Kidney (tissue), 14 donors: ENCODE results near the gene GFI1B. TPM values are rescaled to one million over a fixed set of nuclear protein-coding genes. Genes with fewer than 3 reads are reported as not detected.

ENCODE experiments used
- DNase-seq, 5 donors: peaks; one replicate each; pipeline ENCODE4 v3.0.0-alpha.2; 2013 to 2020
- FAIRE-seq: peaks from 2 replicates; lab custom pipeline; 2012; peaks lifted over from hg19 to GRCh38; lab: Jason Lieb, UNC
- H3K27ac ChIP-seq, 2 donors: one replicate each; pipeline ENCODE4 v1.7.0; 2013; ENCODE audit warnings: low read depth in 2 of 2, low read length in 2 of 2, inconsistent platforms in 1 of 2
- H3K27me3 ChIP-seq: one replicate; pipeline ENCODE4 v1.7.1; 2013; ENCODE audit warnings: low read length, inconsistent platforms; ENCODE audit not compliant: control insufficient read depth, insufficient read depth
- H3K36me3 ChIP-seq, 3 donors: one replicate each; pipeline versions ENCODE4 v1.7.0 to v1.7.1; 2013; ENCODE audit warnings: low read length in 3 of 3, control low read depth in 1 of 3, inconsistent platforms in 1 of 3; ENCODE audit not compliant: insufficient read depth in 3 of 3, control insufficient read depth in 2 of 3
- H3K4me1 ChIP-seq, 3 donors: one replicate each; pipeline versions ENCODE4 v1.7.0 to v1.7.1; 2013; ENCODE audit warnings: low read length in 3 of 3, inconsistent platforms in 1 of 3, low read depth in 1 of 3; ENCODE audit not compliant: control insufficient read depth in 2 of 3, insufficient read depth in 2 of 3
- H3K4me3 ChIP-seq, 3 donors: one replicate each; pipeline versions ENCODE4 v1.7.0 to v1.8.1; 2013; ENCODE audit warnings: low read length in 3 of 3, control low read depth in 1 of 3, inconsistent platforms in 1 of 3
- H3K9ac ChIP-seq, 3 donors: one replicate each; pipeline versions ENCODE4 v1.7.0 to v1.7.1; 2013; ENCODE audit warnings: low read length in 3 of 3, control low read depth in 1 of 3, inconsistent platforms in 1 of 3
- H3K9me3 ChIP-seq, 3 donors: one replicate each; pipeline versions ENCODE4 v1.7.0 to v1.7.1; 2013; ENCODE audit warnings: low read length in 3 of 3, control low read depth in 1 of 3, inconsistent platforms in 1 of 3; ENCODE audit not compliant: control insufficient read depth in 2 of 3, insufficient read depth in 1 of 3
- intact Hi-C: fragments of 100-400 bp; cut with DNase I; formaldehyde crosslinking; loops from one replicate; pipeline ENCODE4 v1.11.1; 2022
- polyA plus RNA-seq: library from polyadenylated mRNA; stranded (reverse); fragments of 350-450 nt; fragmentation: Illumina TruSeq; extraction: RNeasy Lipid Tissue Mini Kit (QIAGEN cat#74804); gene quantifications from one replicate; pipeline ENCODE4 v1.2.3, GENCODE V29; 2014; ENCODE audit warnings: low read depth, low replicate concordance; ENCODE audit not compliant: insufficient read depth
- total RNA-seq: library from RNA; stranded (reverse); fragmentation: NEBNext Ultra II Directional; extraction: Animal tissue kit (Norgen Biotek cat#: 25700); gene quantifications from one replicate; pipeline ENCODE4 v1.2.1, GENCODE V29; 2021
- TF ChIP-seq, protein P1 (sequence below): IDR thresholded peaks from 3 replicates; pipeline ENCODE4 v1.5.1; 2012; ENCODE audit warnings: mild to moderate bottlenecking, moderate library complexity, borderline replicate concordance; ENCODE audit not compliant: insufficient read depth; ENCODE audit errors: extremely low read depth
- donor health status: control.
- donor health status: control.
- donor health status: control.
- donor health status: control.
- donor health status: control.
- donor health status: DM: yes; HTN: yes; CAD: no.
- donor health status: Normal renal cell carcinoma (clear cell type).

Gene GFI1B
- total and polyA plus RNA-seq, 2 donors from 2014 or later: 0.28 TPM; not detected in 1

DNA sequence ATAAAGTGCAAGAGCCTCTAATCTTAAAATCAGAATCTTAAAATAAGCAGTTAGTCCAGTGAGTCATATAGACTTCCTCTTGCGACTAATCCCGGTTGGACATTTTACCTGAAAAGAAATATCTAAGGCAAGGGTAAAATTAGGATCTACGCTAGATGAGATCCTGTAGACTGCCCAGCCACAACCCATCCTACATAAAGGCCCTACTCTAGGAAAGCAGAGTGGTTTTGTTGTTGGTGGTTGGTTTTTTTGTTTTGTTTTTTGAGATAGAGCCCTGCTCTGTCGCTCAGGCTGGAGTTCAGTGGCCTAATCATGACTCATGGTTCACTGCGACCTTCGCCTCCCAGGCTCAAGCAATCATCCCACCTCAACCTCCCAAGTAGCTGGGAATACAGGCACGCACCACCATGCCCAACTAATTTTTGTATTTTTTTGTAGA lies 41.0 kb upstream of the GFI1B start:
- TF ChIP-seq, protein P1, sequence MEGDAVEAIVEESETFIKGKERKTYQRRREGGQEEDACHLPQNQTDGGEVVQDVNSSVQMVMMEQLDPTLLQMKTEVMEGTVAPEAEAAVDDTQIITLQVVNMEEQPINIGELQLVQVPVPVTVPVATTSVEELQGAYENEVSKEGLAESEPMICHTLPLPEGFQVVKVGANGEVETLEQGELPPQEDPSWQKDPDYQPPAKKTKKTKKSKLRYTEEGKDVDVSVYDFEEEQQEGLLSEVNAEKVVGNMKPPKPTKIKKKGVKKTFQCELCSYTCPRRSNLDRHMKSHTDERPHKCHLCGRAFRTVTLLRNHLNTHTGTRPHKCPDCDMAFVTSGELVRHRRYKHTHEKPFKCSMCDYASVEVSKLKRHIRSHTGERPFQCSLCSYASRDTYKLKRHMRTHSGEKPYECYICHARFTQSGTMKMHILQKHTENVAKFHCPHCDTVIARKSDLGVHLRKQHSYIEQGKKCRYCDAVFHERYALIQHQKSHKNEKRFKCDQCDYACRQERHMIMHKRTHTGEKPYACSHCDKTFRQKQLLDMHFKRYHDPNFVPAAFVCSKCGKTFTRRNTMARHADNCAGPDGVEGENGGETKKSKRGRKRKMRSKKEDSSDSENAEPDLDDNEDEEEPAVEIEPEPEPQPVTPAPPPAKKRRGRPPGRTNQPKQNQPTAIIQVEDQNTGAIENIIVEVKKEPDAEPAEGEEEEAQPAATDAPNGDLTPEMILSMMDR: no peak
- DNase-seq (no peak), FAIRE-seq (no peak)
- Histone ChIP-seq H3K36me3 (peaks cover 0 to 9% (median 0%) of the 10 kb centered on the region in 3 donors), H3K27ac (peak overlapping the region in 1 of 2 donors; percentile 38), H3K4me3 (no peak overlapping the region), H3K27me3 (no peaks in the 10 kb centered on the region), H3K9me3 (no peaks in the 10 kb centered on the region), H3K4me1 (peaks cover 2 to 5% (median 3%) of the 10 kb centered on the region in 3 donors), H3K9ac (no peak overlapping the region)
- intact Hi-C loops: no loop called here

DNA sequence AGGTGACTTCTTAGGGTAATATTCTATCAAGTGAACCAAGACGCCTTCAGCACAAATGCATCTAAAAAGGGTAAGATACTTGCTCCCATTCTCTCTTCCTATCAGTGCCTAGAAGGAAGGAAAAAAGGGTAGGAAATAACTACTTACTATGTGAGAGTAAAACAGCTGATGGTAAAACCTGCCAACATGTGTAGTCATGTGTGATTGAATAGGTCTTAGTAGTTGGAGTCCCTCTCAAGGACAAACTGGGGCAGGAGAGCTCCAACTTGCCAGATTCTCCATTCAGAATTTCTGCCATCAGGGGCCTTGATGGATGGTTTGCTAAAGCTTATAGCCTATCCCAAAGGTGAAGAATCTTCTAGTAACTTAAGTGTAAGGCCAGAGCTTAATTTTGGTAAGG lies 39.3 kb upstream of the GFI1B start:
- Histone ChIP-seq H3K4me3 (no peak overlapping the region), H3K36me3 (peaks cover 0 to 3% (median 0%) of the 10 kb centered on the region in 3 donors), H3K4me1 (peaks cover 4 to 12% (median 6%) of the 10 kb centered on the region in 3 donors), H3K27me3 (no peaks in the 10 kb centered on the region), H3K27ac (peak overlapping the region; percentile 4 to 8), H3K9me3 (no peaks in the 10 kb centered on the region), H3K9ac (no peak overlapping the region)
- intact Hi-C loops: no loop called here
- FAIRE-seq: no peak
- DNase-seq: no peak
- TF ChIP-seq, protein P1: no peak

DNA sequence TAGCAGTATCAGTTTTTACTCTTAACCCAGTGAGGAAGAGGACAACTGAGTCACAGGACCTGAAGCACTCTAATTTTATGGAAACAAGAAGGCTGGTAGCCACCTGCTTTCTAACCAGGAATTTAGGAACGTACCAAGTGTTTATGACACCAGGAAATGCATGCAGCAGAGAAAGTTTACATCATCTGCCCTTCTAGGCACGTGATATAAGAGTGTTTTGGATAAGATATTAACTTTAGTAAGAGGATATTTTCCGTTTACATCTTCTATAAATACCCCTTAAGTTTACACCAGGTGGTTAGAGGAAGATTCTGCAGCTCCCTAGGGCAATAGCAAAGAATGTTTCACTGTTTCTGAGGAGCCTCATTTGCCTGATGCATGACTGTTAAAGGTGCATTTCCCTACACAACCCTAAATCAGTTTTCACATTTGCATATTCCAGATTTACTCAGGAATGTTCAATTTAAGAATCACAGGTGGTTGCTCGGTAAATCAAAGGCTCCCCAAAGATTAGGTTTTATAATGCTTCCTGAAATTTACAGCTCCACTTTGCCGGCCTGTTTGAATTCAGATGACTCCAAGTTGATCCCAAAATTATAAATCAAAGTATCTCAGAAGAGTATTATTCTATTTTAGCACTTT lies 35.8 kb upstream of the GFI1B start:
- no peak for FAIRE-seq
- Histone ChIP-seq H3K4me3 (peak overlapping the region in 1 of 3 donors; percentile 90), H3K27ac (peak overlapping the region in 1 of 2 donors; percentile 16), H3K36me3 (no peaks in the 10 kb centered on the region), H3K9me3 (no peaks in the 10 kb centered on the region), H3K9ac (peak overlapping the region in 1 of 3 donors; percentile 7), H3K27me3 (no peaks in the 10 kb centered on the region), H3K4me1 (peaks cover 4 to 12% (median 11%) of the 10 kb centered on the region in 3 donors)
- TF ChIP-seq, protein P1: no peak
- DNase-seq: no peak
- intact Hi-C loops: no loop called here
